ENCODE results near the gene MIF4GD.

The MIF4GD gene

DNA sequence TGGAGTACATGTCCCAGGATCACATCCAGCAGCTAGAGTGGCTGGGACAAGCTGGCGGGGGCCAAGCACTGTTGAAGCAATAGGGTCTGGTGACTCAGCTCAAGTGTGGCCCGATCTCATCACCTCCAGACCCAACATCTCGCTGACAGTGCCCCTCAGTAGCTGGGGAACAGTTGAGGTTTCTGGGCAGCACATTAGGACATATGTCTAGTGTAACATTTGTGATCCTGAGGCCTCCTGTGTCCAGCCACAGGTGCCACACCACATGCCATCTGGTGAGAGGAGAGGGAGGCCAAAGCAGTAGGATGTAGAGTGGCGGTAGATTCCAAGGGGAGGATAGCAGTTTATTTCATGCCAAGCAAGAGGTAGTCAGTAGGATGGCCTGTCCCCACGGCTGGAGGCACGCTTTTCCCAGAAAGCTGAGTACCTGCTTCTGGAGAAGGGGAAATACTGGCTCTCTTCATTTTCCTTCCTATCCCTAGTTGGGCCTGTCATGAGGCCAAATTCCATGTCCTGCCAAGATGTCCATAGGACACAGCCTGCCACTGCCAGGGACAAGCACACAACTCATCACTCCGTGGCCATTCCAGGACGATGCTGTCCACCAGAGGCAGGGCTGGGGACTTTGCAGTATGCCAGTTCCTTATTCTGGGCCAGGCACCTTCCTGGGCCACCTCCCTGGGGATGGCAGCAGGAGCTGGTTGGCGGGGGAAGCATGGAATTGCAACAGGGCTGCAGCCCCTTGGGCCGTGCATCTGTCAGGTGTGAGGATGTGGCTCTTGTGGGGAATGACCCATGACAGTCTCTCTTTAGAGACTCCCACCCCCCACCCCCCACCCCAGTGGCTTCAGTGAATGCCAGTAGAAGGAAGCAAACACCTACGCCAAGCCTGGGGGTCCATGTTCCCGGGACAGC, 33.7 kb downstream of the MIF4GD start:
- no peak for DNase-seq (ENCODE audit: low read depth in 2 of 2)

DNA sequence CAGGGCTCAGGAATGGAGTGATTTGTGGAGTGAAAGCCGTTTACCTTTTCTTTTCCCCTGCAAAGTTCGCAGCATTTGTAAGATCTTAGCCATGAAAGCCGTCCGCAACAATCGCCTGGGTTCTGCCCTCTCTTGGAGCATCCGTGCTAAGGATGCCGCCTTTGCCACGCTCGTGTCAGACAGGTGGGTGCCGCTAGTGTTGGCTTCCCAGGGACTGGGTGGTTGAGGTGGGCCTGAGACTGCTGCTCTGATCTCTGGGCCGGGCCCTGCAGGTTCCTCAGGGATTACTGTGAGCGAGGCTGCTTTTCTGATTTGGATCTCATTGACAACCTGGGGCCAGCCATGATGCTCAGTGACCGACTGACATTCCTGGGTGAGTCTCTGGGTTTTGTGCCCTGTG, 38.2 kb downstream of the MIF4GD start:
- DNase-seq (ENCODE audit: low read depth in 2 of 2): no peak

GRCh38 chr17:75231741-75232464, 39.1 kb downstream of the MIF4GD start:
- DNase-seq (ENCODE audit: low read depth in 2 of 2): no peak

- no peak for DNase-seq (ENCODE audit: low read depth in 2 of 2)
Observed at GRCh38 chr17:75231071-75231470, 40.0 kb downstream of the MIF4GD start.

- DNase-seq (ENCODE audit: low read depth in 2 of 2): no peak
Observed at GRCh38 chr17:75228847-75229246, 42.2 kb downstream of the MIF4GD start.

GRCh38 chr17:75228305-75228704, 42.7 kb downstream of the MIF4GD start:
- DNase-seq (ENCODE audit: low read depth in 2 of 2): no peak

DNA sequence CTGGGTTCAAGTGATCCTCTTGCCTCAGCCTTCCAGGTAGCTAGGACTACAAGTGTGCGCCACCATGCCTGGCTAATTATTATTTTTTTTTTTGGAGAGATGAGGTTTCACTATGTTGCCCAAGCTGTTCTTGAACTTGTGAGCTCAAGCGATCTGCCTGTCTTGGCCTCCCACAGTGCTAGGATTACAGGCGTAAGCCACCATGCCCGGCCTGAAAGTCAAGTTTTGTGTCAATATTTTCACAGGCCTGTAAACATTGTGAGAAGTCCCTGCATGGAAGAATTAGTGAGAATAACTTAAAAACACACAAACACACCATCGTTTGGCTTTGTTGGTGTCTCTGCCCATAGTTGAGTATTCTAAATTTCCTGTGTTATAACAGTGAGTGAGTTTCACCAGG, 43.3 kb downstream of the MIF4GD start:
- DNase-seq (ENCODE audit: low read depth in 2 of 2): no peak

DNA sequence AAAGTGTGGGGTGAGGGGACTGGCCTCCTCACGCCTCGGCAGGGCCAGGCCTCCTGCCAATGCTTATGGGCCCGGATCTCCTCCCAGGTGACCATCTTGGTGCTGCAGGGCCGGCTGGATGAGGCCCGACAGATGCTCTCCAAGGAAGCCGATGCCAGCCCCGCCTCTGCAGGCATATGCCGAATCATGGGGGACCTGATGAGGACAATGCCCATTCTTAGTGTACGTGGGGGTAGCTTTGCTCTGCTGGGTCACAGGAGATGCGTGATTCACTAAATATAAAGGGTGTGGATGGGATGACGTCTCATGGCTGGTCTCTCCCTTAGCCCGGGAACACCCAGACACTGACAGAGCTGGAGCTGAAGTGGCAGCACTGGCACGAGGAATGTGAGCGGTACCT, 46.0 kb downstream of the MIF4GD start:
- DNase-seq (ENCODE audit: low read depth in 2 of 2): no peak

- DNase-seq (ENCODE audit: low read depth in 2 of 2): no peak
Observed at GRCh38 chr17:75219815-75220214, 51.2 kb downstream of the MIF4GD start.

DNA sequence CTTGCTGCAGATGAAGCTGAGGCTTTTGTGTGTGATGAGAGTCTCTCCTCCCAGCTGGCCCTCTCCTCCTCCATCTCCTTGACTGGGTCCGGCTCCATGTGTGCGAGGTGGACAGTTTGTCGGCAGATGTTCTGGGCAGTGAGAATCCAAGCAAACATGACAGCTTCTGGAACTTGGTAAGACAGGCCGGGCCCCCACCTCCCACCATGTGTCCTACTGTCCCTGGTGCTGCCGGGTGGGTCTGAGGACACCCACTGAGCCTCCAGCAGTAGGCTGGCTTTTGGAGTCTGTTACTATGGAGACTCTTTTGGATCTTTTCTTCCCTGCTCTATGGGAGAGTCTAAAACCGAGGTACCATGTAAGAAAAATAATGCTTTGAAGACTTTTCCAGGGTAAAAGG, 52.9 kb downstream of the MIF4GD start:
- DNase-seq (ENCODE audit: low read depth in 2 of 2): no peak

All from fibroblast of skin of left biceps (primary cell).